NOMO-1 treated with DMSO at 0.1 percent for 48 hours (cell line): Measurements from ENCODE around the gene VMAC.
A peak's percentile ranks its signal among the peaks of the same experiment; 100 is the strongest.
"Not testable (repeated sequence)": the region's sequence is repeated elsewhere in the genome, so short reads cannot be mapped to it uniquely, and the experiment has no call there.

Experiments
- DNase-seq: peaks from one replicate; lab custom pipeline; 2025; ENCODE audit not compliant: unreplicated experiment; lab: John Stamatoyannopoulos, UW

The VMAC gene

GRCh38 chr19:5883157-5883873, 21.4 kb upstream of the VMAC start:
- not testable (repeated sequence) for DNase-seq

DNA sequence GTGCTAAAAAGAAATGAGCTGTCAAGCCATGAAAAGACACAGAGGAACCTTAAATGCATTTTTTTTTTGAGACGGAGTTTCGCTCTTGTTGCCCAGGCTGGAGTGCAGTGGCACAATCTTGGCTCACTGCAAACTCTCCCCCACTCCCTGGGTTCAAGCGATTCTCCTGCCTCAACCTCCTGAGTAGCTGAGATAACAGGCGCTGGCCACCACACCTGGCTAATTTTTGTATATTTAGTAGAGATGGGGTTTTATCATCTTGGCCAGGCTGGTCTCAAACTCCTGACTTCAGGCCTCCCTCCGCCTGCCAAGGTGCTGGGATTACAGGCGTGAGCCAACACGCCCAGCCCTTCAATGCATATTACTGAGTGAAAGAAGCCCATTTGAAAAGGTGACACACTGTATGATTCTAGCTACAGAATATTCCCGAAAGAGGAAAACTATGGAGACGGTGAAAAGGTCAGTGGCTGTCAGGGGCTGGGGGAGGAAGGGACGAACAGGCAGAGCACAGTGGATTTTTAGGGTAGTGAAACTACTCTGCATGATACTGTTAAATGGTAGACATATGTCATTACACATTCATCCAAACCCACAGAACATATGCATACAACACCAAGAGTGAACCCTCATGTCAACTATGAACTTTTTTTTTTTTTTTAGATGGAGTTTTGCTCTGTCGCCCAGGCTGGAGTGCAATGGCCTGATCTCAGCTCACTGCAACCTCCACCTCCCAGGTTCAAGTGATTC, 20.4 kb upstream of the VMAC start:
- DNase-seq = peak; percentile 76

- DNase-seq = no peak
These were observed 15.2 kb upstream of the VMAC start for GRCh38 chr19:5889288-5889971.

GRCh38 chr19:5890099-5890498, 14.6 kb upstream of the VMAC start:
- no peak for DNase-seq

- no peak for DNase-seq
These were observed 13.1 kb upstream of the VMAC start for GRCh38 chr19:5891572-5891937.

- peak; percentile 7 for DNase-seq
These were observed 12.5 kb upstream of the VMAC start for GRCh38 chr19:5891938-5892771.

DNA sequence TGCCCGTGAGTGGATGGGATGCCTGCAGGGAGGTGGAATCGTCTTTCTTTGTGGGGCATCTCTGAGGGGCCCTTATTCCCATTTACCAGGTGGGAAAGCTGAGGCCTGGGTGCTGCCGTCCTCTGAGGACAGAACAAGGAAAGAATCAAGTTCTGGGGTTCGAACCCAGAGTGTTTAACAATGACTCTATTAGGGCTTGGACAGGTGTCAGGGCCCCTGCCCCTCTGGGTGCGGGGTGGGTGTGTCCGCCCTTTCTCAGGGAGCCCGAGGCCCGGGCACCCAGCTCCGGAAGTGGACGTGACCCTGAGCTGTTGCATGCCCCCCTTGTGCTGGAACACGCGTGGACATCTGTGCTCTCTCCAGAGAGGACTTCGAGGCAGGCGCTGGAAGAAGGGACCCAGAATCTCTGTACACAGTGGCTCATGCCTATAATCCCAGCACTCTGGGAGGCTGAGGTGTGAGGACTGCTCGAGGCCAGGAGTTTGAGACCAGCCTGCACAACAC, 11.8 kb upstream of the VMAC start:
- DNase-seq = no peak

DNA sequence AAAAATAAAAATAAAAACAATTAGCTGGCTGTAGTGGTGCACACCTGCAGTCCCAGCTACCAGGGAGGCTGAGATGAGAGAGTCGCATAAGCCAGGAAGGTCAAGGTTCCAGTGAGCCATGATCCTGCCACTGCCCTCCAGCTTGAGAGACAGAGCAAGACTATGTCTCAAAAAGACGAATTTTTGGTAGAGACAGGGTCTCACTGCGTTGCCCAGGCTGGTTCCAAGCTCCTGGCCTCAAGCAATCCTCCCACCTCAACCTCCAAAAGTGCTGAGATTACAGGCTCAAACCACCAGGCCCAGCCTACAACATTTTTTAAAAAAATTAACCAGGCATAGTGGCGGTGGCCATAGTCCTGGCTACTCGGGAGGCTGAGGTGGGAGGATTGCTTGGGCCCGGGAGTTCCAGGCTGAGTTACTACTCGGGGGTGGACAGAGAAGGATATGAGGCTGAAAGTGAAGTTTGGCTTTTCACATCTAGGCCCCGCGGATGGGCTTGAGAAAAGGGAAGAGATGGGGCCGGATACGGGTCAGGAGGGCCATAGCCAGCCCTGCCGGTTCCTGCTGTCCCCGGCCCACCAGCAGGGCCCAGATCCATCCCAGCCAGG, 11.3 kb upstream of the VMAC start:
- no peak for DNase-seq

- DNase-seq = no peak
These were observed 10.6 kb upstream of the VMAC start for GRCh38 chr19:5893907-5894703.

DNA sequence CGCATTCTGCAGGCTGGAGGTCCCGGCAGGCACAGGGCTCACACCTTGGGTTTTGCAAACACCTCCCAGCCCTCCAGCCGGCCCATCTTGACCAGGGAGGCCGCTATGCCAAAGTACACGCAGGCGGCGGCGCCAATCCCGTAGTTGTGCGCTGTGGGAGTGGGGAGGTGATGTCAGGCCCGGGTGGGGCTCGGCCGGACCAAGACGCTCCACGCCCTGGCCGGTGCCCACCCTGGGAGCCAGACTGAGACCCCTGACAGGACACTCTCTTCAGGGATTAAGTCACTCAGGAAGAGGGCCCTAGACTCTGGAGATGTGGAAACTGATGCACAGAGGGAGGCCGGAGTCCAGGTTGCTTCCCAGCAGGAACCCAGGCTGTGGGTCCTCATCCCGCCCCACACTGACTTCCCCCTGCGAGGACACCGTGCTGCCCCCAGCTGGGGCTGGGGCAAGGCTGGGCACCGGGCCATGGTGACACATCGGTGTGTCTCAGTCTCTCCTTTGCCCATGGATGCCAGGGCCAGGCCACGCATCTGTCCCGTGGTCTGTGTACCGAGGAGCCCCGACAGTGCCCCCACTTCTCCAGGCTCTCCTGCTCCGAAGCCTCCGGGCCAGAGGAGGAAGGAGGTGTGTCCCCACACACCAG, 9.8 kb upstream of the VMAC start:
- no peak for DNase-seq

DNA sequence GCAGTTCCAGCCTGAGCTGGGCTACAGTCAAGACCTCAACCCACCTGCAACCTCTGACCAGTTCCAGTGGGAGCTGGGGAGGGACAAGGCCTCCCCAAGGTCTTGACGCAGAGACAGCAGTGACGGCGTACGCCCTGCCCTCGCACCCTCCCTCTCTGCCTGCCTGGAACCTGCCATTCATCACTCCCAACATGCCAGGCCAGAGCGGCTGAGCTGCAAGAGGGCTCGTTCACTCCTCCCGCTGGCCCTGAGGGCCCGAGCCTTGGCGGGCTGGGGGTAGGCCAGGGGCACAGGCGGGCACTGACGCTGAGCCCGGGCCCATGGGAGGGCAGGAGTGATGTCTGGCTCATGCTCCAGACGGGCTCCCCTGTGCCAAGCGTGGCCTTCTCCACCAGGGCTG, 9.3 kb upstream of the VMAC start:
- DNase-seq = no peak

GRCh38 chr19:5895890-5896289, 8.8 kb upstream of the VMAC start:
- DNase-seq = no peak

GRCh38 chr19:5896365-5897076, 8.2 kb upstream of the VMAC start:
- no peak for DNase-seq

GRCh38 chr19:5897189-5897969, 7.3 kb upstream of the VMAC start:
- DNase-seq = no peak

GRCh38 chr19:5899728-5900526, 4.7 kb upstream of the VMAC start:
- no peak for DNase-seq

DNA sequence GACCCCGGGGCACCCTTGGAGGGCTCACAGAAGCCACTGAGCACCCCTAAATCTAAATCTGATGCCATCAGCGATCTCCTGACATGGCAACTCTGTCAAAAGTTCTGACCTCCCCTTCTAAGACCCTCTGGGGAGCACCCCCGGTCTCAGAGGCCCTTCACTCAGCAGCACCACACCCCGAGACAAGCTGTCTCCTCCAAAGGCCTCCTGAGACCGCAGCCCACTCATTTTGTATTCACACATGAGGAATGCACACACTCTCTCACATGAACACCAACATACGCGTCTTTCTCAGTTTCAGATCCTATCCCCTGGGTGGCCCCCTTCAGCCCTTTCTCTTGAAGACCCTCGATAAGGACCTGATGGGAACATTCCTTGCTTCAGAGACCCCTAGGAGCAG, 3.7 kb upstream of the VMAC start:
- DNase-seq = no peak

GRCh38 chr19:5903056-5903623, 1.5 kb upstream of the VMAC start:
- peak; percentile 34 for DNase-seq
